Heart right ventricle (tissue), 16 donors: ENCODE data around the gene NUDT3. TPM values are rescaled to one million over a fixed set of nuclear protein-coding genes. Genes with fewer than 3 reads are reported as not detected.
"Not testable (repeated sequence)": the region's sequence is repeated elsewhere in the genome, so short reads cannot be mapped to it uniquely, and the experiment has no call there.

Experiments used
- ATAC-seq, 8 donors: fragments of 200-7000 bp; cut with Tn5 transposase; one replicate each; pipeline ENCODE4 v1.9.1; 2020; ENCODE audit warnings: mild to moderate bottlenecking in 8 of 8, moderate library complexity in 8 of 8, moderate number of reproducible peaks in 1 of 8
- DNase-seq, 2 donors: peaks; one replicate each; pipeline ENCODE4 v3.0.0-alpha.2; 2020
- H3K27ac ChIP-seq, 10 donors: fragments of 200-600 bp; sonication (generic) in 2 of 10; one replicate each; pipeline versions ENCODE4 v1.5.0 to v1.8.0; 2020 to 2022; ENCODE audit warnings: mild to moderate bottlenecking in 3 of 10
- H3K27me3 ChIP-seq, 7 donors: fragments of 200-600 bp; one replicate each; pipeline ENCODE4 v1.8.0; 2021 to 2022; ENCODE audit warnings: mild to moderate bottlenecking in 2 of 7
- H3K36me3 ChIP-seq, 9 donors: fragments of 200-600 bp; sonication (generic) in 1 of 9; one replicate each; pipeline versions ENCODE4 v1.5.0 to v1.8.0; 2020 to 2022; ENCODE audit warnings: mild to moderate bottlenecking in 2 of 9
- H3K4me1 ChIP-seq, 9 donors: fragments of 200-600 bp; sonication (generic) in 1 of 9; one replicate each; pipeline versions ENCODE4 v1.5.0 to v1.8.0; 2020 to 2022; ENCODE audit warnings: mild to moderate bottlenecking in 4 of 9
- H3K4me3 ChIP-seq, 10 donors: fragments of 200-600 bp; sonication (generic) in 2 of 10; one replicate each; pipeline versions ENCODE4 v1.5.0 to v1.8.0; 2020 to 2022; ENCODE audit warnings: mild to moderate bottlenecking in 7 of 10, moderate library complexity in 2 of 10
- H3K9me3 ChIP-seq, 11 donors: fragments of 200-600 bp in 10 of 11; sonication (generic) in 2 of 11; one replicate each; pipeline versions ENCODE4 v1.5.0 to v1.8.0; 2013 to 2022; ENCODE audit warnings: mild to moderate bottlenecking in 2 of 11, control low read depth in 1 of 11, moderate library complexity in 1 of 11
- CTCF ChIP-seq, 9 donors: fragments of 200-600 bp; sonication (generic) in 2 of 9; IDR thresholded peaks; one replicate each; pipeline versions ENCODE4 v1.5.0 to v1.8.0; 2021 to 2022; ENCODE audit warnings: antibody characterized with exemption in 9 of 9, mild to moderate bottlenecking in 5 of 9, moderate library complexity in 1 of 9
- WGBS, 2 donors: extraction: QIAGEN DNeasy Blood & Tissue Kit; methylation state at CpG; one replicate each; pipeline ENCODE4 v1.1.7; 2013; ENCODE audit warnings: inconsistent platforms in 1 of 2; 5-methylcytosine and 5-hydroxymethylcytosine counted together
- intact Hi-C, 10 donors: fragments of 100-400 bp; cut with DNase I; formaldehyde crosslinking; loops; one replicate each; pipeline versions ENCODE4 v1.11.1 to v1.14.2; 2022
- polyA plus RNA-seq, 2 donors: library from polyadenylated mRNA; stranded (reverse); fragments of 200-250 nt; gene quantifications; one replicate each; pipeline ENCODE4 v1.2.3, GENCODE V29; 2013
- total RNA-seq, 10 donors: library from RNA; stranded (reverse); fragmentation: NEBNext Ultra II Directional in 3 of 10; extraction: Animal tissue kit (Norgen Biotek cat#: 25700) in 3 of 10; gene quantifications; one replicate each; pipeline versions ENCODE4 v1.2.1 to v1.2.4, GENCODE V29; 2021 to 2023
- donor health status: Arrhythmogenic right ventricular cardiomyopathy.
- donor health status: ischemic (EF 13 %, LVEDD 7.1; RV severe dilation, severe dysfunction).
- donor health status: healthy with polysubstance abuse.
- donor health status: DM: no; HTN: yes; CAD: no.
- donor health status: DM: no; HTN: no; CAD: no.
- donor health status: ischemic (EF 25% LVEDD 6.9; RV normal size, moderate dysfunction).
- donor health status: ischemic (EF 25% LVEDD 5.7; RV mildly dilated, moderate dysfunction).
- donor health status: healthy.
- donor health status: DM: yes; HTN: yes; CAD: no.
- donor health status: Ischemic cardiomyopathy.
- donor health status: ischemic (EF 35%, LVEDD 5.7; RV mildly dilated, moderate dysfunction).
- donor health status: nonischemic (EF 11% LVEDD 7.7; RV severe dilation, severe dysfunction).
- donor health status: DM: yes; HTN: yes; CAD: no.
- donor health status: PGD.
- donor health status: ischemic (EF 29% LVEDD 5.4; RV normal size, mild dysfunction).
- donor health status: nonischemic (EF 23%, LVEDD 6.1; RV moderate dilation, normal function).

NUDT3 gene
- total and polyA plus RNA-seq, 12 donors = 9.3 to 67.1 (median 54.4) TPM

GRCh38 chr6:34373511-34373910 lies 19.0 kb downstream of the NUDT3 start:
- Histone ChIP-seq H3K36me3 (peaks cover 0 to 2% (median 0%) of the 10 kb centered on the region in 9 donors), H3K4me1 (peaks cover 0 to 67% (median 37%) of the 10 kb centered on the region in 9 donors), H3K9me3 (no peaks in the 10 kb centered on the region), H3K27ac (peak overlapping the region in 2 of 10 donors; percentile 24 to 78), H3K4me3 (no peak overlapping the region), H3K27me3 (no peaks in the 10 kb centered on the region)
- intact Hi-C loops = no loop called here
- ATAC-seq (no peak), DNase-seq (no peak)
- no peak for TF ChIP-seq CTCF (IDR thresholded peaks at IDR 0.05)
- 82 to 86% methylated on average over 5 of the region's 5 CpGs for WGBS, 2 donors

- peaks cover 0 to 59% (median 35%) of the 10 kb centered on the region in 9 donors for H3K4me1 ChIP-seq
- H3K27ac ChIP-seq = peak overlapping the region in 2 of 10 donors; percentile 71 to 77
- H3K27me3 ChIP-seq, ATAC-seq, DNase-seq, intact Hi-C loops, H3K9me3 ChIP-seq, H3K4me3 ChIP-seq, H3K36me3 ChIP-seq: not testable (repeated sequence)
- WGBS, 2 donors = 97 to 98% methylated on average over 2 to 5 of the region's 5 CpGs
These were observed 20.6 kb downstream of the NUDT3 start for GRCh38 chr6:34371865-34372264.

- Histone ChIP-seq H3K36me3 (peaks cover 0 to 5% (median 0%) of the 10 kb centered on the region in 9 donors), H3K27ac (peak overlapping the region in 8 of 10 donors; percentile 1 to 77 (median 61)), H3K4me3 (no peak overlapping the region), H3K9me3 (no peaks in the 10 kb centered on the region), H3K4me1 (peaks cover 0 to 62% (median 40%) of the 10 kb centered on the region in 9 donors), H3K27me3 (no peaks in the 10 kb centered on the region)
- intact Hi-C loops = no loop called here
- TF ChIP-seq CTCF (IDR thresholded peaks at IDR 0.05) = no peak
- WGBS, 2 donors = 52 to 57% methylated on average over 5 of the region's 5 CpGs
- ATAC-seq (peak; percentile 59 to 85 (median 81)), DNase-seq (peak in 1 of 2 donors; percentile 48)
These were observed 22.1 kb downstream of the NUDT3 start for GRCh38 chr6:34370361-34370760.

GRCh38 chr6:34369385-34369784 lies 23.1 kb downstream of the NUDT3 start:
- peaks cover 0 to 5% (median 0%) of the 10 kb centered on the region in 9 donors for H3K36me3 ChIP-seq
- no peak for TF ChIP-seq CTCF (IDR thresholded peaks at IDR 0.05)
- WGBS, 2 donors = 85 to 87% methylated on average over 4 of the region's 4 CpGs
- H3K27me3 ChIP-seq = no peaks in the 10 kb centered on the region
- intact Hi-C loops = no loop called here
- DNase-seq (no peak), ATAC-seq (no peak)
- H3K4me3 ChIP-seq = no peak overlapping the region
- no peaks in the 10 kb centered on the region for H3K9me3 ChIP-seq
- H3K27ac ChIP-seq = peak overlapping the region in 3 of 10 donors; percentile 71 to 77 (median 71)
- H3K4me1 ChIP-seq = peaks cover 0 to 62% (median 34%) of the 10 kb centered on the region in 9 donors

GRCh38 chr6:34366639-34366921 lies 25.9 kb downstream of the NUDT3 start:
- ATAC-seq (no peak), DNase-seq (no peak)
- Histone ChIP-seq H3K27ac (no peak overlapping the region), H3K4me1 (peaks cover 0 to 75% (median 57%) of the 10 kb centered on the region in 9 donors), H3K4me3 (no peak overlapping the region), H3K36me3 (peaks cover 0 to 5% (median 0%) of the 10 kb centered on the region in 9 donors), H3K9me3 (no peaks in the 10 kb centered on the region), H3K27me3 (no peaks in the 10 kb centered on the region)
- WGBS, 2 donors = 59 to 64% methylated on average over 3 of the region's 3 CpGs
- TF ChIP-seq CTCF (IDR thresholded peaks at IDR 0.05) = no peak
- intact Hi-C loops = no loop called here

GRCh38 chr6:34365781-34366638 lies 26.5 kb downstream of the NUDT3 start:
- intact Hi-C loops, H3K9me3 ChIP-seq, H3K36me3 ChIP-seq, H3K4me3 ChIP-seq, H3K27me3 ChIP-seq, ATAC-seq, H3K27ac ChIP-seq, DNase-seq: not testable (repeated sequence)
- peaks cover 0 to 76% (median 51%) of the 10 kb centered on the region in 9 donors for H3K4me1 ChIP-seq
- WGBS, 2 donors = 91 to 93% methylated on average over 9 of the region's 9 CpGs

- DNase-seq, H3K9me3 ChIP-seq, H3K27me3 ChIP-seq, H3K36me3 ChIP-seq, intact Hi-C loops: not testable (repeated sequence)
- peak overlapping the region in 9 of 10 donors; percentile 11 to 79 (median 72) for H3K27ac ChIP-seq
- ATAC-seq = peak in 4 of 8 donors; percentile 4 to 36 (median 10)
- WGBS, 2 donors = 74 to 78% methylated on average over 9 of the region's 9 CpGs
- H3K4me1 ChIP-seq = peaks cover 4 to 76% (median 50%) of the 10 kb centered on the region in 9 donors
- peak overlapping the region in 1 of 10 donors; percentile 4 for H3K4me3 ChIP-seq
These were observed 28.8 kb downstream of the NUDT3 start for GRCh38 chr6:34363681-34364075.
